Osteoblast (primary cell): Measurements from ENCODE around the gene ADGRG4. TPM values are rescaled to one million over a fixed set of nuclear protein-coding genes. Genes with fewer than 3 reads are reported as not detected.

ENCODE experiments used
- DNase-seq: peaks from one replicate; pipeline ENCODE4 v3.0.0; 2011; ENCODE audit warnings: low spot score, mixed read lengths; ENCODE audit not compliant: insufficient read length; ENCODE audit errors: missing footprints
- H2AFZ ChIP-seq: 2 replicates; pipeline ENCODE4 v1.6.0; 2011; ENCODE audit warnings: mild to moderate bottlenecking, low read length
- H3K27ac ChIP-seq: 2 replicates; pipeline ENCODE4 v1.5.1; 2011; ENCODE audit warnings: mild to moderate bottlenecking, low read depth, low read length, moderate library complexity
- H3K27me3 ChIP-seq: 2 replicates; pipeline ENCODE4 v1.6.0; 2012; ENCODE audit warnings: mild to moderate bottlenecking, control low read depth, inconsistent platforms, low read length, moderate library complexity; ENCODE audit not compliant: insufficient read depth
- H3K36me3 ChIP-seq: 2 replicates; pipeline ENCODE4 v1.5.1; 2011; ENCODE audit warnings: mild to moderate bottlenecking, low read length, control low read depth, moderate library complexity; ENCODE audit not compliant: insufficient read depth
- H3K4me1 ChIP-seq: 2 replicates; pipeline ENCODE4 v1.5.1; 2011; ENCODE audit warnings: mild to moderate bottlenecking, low read length, control low read depth, moderate library complexity; ENCODE audit not compliant: insufficient read depth
- H3K4me2 ChIP-seq: 2 replicates; pipeline ENCODE4 v1.6.0; 2011; ENCODE audit warnings: mild to moderate bottlenecking, low read length; ENCODE audit not compliant: insufficient read depth
- H3K4me3 ChIP-seq: fragments of 200-600 bp; sonication (generic); 3 replicates; pipeline ENCODE4 v1.5.1; 2012; ENCODE audit warnings: mild to moderate bottlenecking, low read length, inconsistent platforms; ENCODE audit not compliant: insufficient read depth
- H3K79me2 ChIP-seq: 2 replicates; pipeline ENCODE4 v1.6.0; 2012; ENCODE audit warnings: mild to moderate bottlenecking, low read length, control low read depth, inconsistent platforms; ENCODE audit not compliant: insufficient read depth
- H3K9me3 ChIP-seq: 2 replicates; pipeline ENCODE4 v1.5.1; 2011; ENCODE audit warnings: low read depth, low read length, control low read depth
- H4K20me1 ChIP-seq: 2 replicates; pipeline ENCODE4 v1.6.0; 2012; ENCODE audit warnings: mild to moderate bottlenecking, low read length, control low read depth; ENCODE audit not compliant: insufficient read depth
- total RNA-seq: library from RNA; depleted of rRNA; stranded (reverse); fragments of >200 nt; gene quantifications from 2 replicates; pipeline ENCODE4 v1.2.3, GENCODE V29; 2012
- TF ChIP-seq, protein P1 (sequence below): IDR thresholded peaks from 2 replicates; pipeline ENCODE4 v1.5.1; 2011; ENCODE audit warnings: mild to moderate bottlenecking, low read depth, low read length, moderate library complexity; ENCODE audit errors: extremely low read depth

ADGRG4 gene
- total RNA-seq, 1 donor: not detected

DNA sequence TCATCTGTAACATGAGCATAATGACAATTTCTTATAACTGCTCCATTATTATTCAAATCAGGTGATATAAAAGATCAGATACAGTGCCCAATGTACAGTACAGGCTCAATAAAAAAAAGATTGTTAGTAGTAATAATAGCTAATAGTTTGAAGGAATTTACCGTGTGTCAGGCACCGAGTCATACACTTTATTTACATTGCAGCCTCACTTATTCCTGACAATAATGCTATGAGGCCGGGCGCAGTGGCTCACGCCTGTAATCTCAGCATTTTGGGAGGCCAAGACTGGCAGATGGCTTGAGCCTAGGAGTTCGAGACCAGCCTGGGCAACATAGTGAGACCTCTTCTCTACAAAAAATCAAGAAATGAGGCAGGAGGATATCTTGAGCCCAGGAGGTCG lies 39.4 kb upstream of the ADGRG4 start:
- Histone ChIP-seq H3K27ac (peak overlapping the region; percentile 55), H3K79me2 (no peaks in the 10 kb centered on the region), H3K27me3 (no peaks in the 10 kb centered on the region), H3K4me1 (peaks cover 35% of the 10 kb centered on the region), H3K4me3 (no peak overlapping the region), H3K4me2 (no peak overlapping the region), H4K20me1 (no peaks in the 10 kb centered on the region), H3K36me3 (no peaks in the 10 kb centered on the region), H3K9me3 (no peaks in the 10 kb centered on the region), H2AFZ (no peak overlapping the region)
- peak; percentile 53 for DNase-seq
- TF ChIP-seq, protein P1, sequence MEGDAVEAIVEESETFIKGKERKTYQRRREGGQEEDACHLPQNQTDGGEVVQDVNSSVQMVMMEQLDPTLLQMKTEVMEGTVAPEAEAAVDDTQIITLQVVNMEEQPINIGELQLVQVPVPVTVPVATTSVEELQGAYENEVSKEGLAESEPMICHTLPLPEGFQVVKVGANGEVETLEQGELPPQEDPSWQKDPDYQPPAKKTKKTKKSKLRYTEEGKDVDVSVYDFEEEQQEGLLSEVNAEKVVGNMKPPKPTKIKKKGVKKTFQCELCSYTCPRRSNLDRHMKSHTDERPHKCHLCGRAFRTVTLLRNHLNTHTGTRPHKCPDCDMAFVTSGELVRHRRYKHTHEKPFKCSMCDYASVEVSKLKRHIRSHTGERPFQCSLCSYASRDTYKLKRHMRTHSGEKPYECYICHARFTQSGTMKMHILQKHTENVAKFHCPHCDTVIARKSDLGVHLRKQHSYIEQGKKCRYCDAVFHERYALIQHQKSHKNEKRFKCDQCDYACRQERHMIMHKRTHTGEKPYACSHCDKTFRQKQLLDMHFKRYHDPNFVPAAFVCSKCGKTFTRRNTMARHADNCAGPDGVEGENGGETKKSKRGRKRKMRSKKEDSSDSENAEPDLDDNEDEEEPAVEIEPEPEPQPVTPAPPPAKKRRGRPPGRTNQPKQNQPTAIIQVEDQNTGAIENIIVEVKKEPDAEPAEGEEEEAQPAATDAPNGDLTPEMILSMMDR: no peak

- Histone ChIP-seq H3K4me3 (no peak overlapping the region), H3K4me2 (no peak overlapping the region), H3K27me3 (no peaks in the 10 kb centered on the region), H3K4me1 (peaks cover 35% of the 10 kb centered on the region), H3K79me2 (no peaks in the 10 kb centered on the region), H3K36me3 (no peaks in the 10 kb centered on the region), H2AFZ (no peak overlapping the region), H3K27ac (no peak overlapping the region), H4K20me1 (no peaks in the 10 kb centered on the region), H3K9me3 (no peaks in the 10 kb centered on the region)
- TF ChIP-seq, protein P1: no peak
- DNase-seq: no peak
These were observed 38.5 kb upstream of the ADGRG4 start for GRCh38 chrX:136262243-136262642.

- Histone ChIP-seq H3K36me3 (no peaks in the 10 kb centered on the region), H3K4me1 (peaks cover 35% of the 10 kb centered on the region), H3K27me3 (no peaks in the 10 kb centered on the region), H2AFZ (no peak overlapping the region), H3K27ac (no peak overlapping the region), H3K4me2 (no peak overlapping the region), H3K79me2 (no peaks in the 10 kb centered on the region), H3K4me3 (no peak overlapping the region), H3K9me3 (no peaks in the 10 kb centered on the region), H4K20me1 (no peaks in the 10 kb centered on the region)
- DNase-seq: no peak
- TF ChIP-seq, protein P1: no peak
These were observed 37.9 kb upstream of the ADGRG4 start for GRCh38 chrX:136262812-136263315.

DNA sequence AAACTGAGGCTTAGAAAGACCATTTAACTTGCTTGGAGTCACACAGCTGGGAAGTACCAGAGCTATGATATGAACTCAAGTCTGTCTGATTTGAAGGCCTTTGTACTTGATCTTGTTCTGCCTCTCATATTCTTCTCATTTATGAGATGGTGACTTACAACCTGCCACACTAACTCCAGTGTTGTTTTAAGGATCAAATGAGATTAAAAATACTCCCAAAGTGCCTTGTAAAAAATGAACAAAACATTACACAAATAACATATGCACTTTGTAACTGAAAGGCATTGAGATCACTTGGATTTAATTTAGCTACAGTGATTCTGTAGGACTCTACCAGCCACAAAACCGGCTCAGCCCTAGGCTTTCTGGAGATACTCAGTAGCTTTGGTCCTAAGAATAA lies 33.9 kb upstream of the ADGRG4 start:
- no peak for DNase-seq
- no peaks in the 10 kb centered on the region for H3K27me3 ChIP-seq

More for the DNA sequence above, 33.9 kb upstream of the ADGRG4 start:
- Histone ChIP-seq H4K20me1 (no peaks in the 10 kb centered on the region), H3K9me3 (no peaks in the 10 kb centered on the region), H3K27ac (no peak overlapping the region), H3K4me1 (peaks cover 8% of the 10 kb centered on the region), H3K79me2 (no peaks in the 10 kb centered on the region), H2AFZ (no peak overlapping the region), H3K4me3 (no peak overlapping the region), H3K36me3 (no peaks in the 10 kb centered on the region), H3K4me2 (no peak overlapping the region)
- TF ChIP-seq, protein P1: no peak
